ENCODE results near the gene CPT1B. TPM values are rescaled to one million over a fixed set of nuclear protein-coding genes. Genes with fewer than 3 reads are reported as not detected.

CPT1B gene
- total and polyA plus RNA-seq, 10 of the 15 experiments (the other 5 are each of a cell fraction or from before 2014, with no cell fraction given), result 3.5 to 54.0 (median 21.7) TPM

GRCh38 chr22:50602338-50602700, 24.1 kb upstream of the CPT1B start (continued):
- TF ChIP-seq CHD4 (IDR thresholded peaks at IDR 0.05) (no peak), SMAD1 (IDR thresholded peaks at IDR 0.05; ENCODE audit: low read depth, partially characterized antibody) (no peak)
- TF ChIP-seq, protein P1, sequence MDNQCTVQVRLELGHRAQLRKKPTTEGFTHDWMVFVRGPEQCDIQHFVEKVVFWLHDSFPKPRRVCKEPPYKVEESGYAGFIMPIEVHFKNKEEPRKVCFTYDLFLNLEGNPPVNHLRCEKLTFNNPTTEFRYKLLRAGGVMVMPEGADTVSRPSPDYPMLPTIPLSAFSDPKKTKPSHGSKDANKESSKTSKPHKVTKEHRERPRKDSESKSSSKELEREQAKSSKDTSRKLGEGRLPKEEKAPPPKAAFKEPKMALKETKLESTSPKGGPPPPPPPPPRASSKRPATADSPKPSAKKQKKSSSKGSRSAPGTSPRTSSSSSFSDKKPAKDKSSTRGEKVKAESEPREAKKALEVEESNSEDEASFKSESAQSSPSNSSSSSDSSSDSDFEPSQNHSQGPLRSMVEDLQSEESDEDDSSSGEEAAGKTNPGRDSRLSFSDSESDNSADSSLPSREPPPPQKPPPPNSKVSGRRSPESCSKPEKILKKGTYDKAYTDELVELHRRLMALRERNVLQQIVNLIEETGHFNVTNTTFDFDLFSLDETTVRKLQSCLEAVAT (IDR thresholded peaks at IDR 0.05), result no peak

GRCh38 chr22:50601669-50602337, 23.6 kb upstream of the CPT1B start:
- Histone ChIP-seq H4K20me1 (ENCODE audit: control insufficient read depth, insufficient read depth) (no peaks in the 10 kb centered on the region), H3K27me3 (replicated peaks in 1 of 2; ENCODE audit: control insufficient read depth in 2 of 2, insufficient read depth in 2 of 2, low read length in 1 of 2) (peaks cover 5 to 6% of the 10 kb centered on the region in 2 experiments; a peak in 3 of 4 replicates), H3K4me1 (ENCODE audit: control insufficient read depth, insufficient read depth, low read length) (no peaks in the 10 kb centered on the region), H3K4me2 (ENCODE audit: control insufficient read depth, insufficient read depth) (no peak overlapping the region), H3K9ac (ENCODE audit: control insufficient read depth, insufficient read depth, low read length) (no peak overlapping the region), H3K27ac (ENCODE audit: control insufficient read depth, insufficient read depth) (no peak overlapping the region), H2AFZ (ENCODE audit: control insufficient read depth, low read depth, low read length) (no peak overlapping the region), H3K79me2 (ENCODE audit: control insufficient read depth, insufficient read depth, low read length) (no peaks in the 10 kb centered on the region), H3K9me3 (replicated peaks; ENCODE audit: control insufficient read depth, insufficient read depth, low read length) (no peaks in the 10 kb centered on the region), H3K4me3 (no peak overlapping the region), H3K36me3 (ENCODE audit: control insufficient read depth in 2 of 2, insufficient read depth in 2 of 2, low read length in 1 of 2) (no peaks in the 10 kb centered on the region)
- intact Hi-C loops (cut with micrococcal nuclease; ENCODE audit: unreplicated experiment), result no loop called here
- ChIA-PET SMC1A (ENCODE audit: uncharacterized antibody, unreplicated experiment) (no interaction called here), CTCF (no interaction called here), POLR2A (interaction anchor here (0.6 kb wide), 1 partner anchor 67 kb away, joined by 7 read pairs; no protein-coding TSS in a partner anchor), RAD21 (ENCODE audit: unreplicated experiment) (interaction anchor here (1.0 kb wide), 1 partner anchor 20 kb away, joined by 3 read pairs; no protein-coding TSS in a partner anchor)
- FAIRE-seq (no peak), ATAC-seq (no peak), DNase-seq (ENCODE audit: low read depth, low spot score) (no peak)
- 37% methylated on average over 12 of the region's 12 CpGs for WGBS (ENCODE audit: insufficient coverage, insufficient replicate concordance, low lambda C conversion rate, missing lambda C conversion rate)
- in situ Hi-C loops (cut with MboI), result no loop called here
- no TSS peak for BruUV-seq (replicated peaks)
- TF ChIP-seq STAT1 (conservative IDR thresholded peaks at IDR 0.05) (no peak), REST (IDR thresholded peaks at IDR 0.05; ENCODE audit: low read depth, low read length) (no peak), E4F1 (IDR thresholded peaks at IDR 0.05; ENCODE audit: borderline replicate concordance, partially characterized antibody) (no peak), ZZZ3 (IDR thresholded peaks at IDR 0.05; ENCODE audit: control insufficient read depth, insufficient read length, low read depth) (no peak), ATF7 (IDR thresholded peaks at IDR 0.05; ENCODE audit: low read depth) (no peak), NFYB (IDR thresholded peaks at IDR 0.05; ENCODE audit: insufficient read depth, low read depth, low read length) (no peak), MTA2 (IDR thresholded peaks at IDR 0.05; ENCODE audit: low read depth) (no peak)
- TF ChIP-seq, protein P1 (IDR thresholded peaks at IDR 0.05), result no peak
